Measurements from ENCODE around the gene GLB1L2.
"Not testable (repeated sequence)": the region's sequence is repeated elsewhere in the genome, so short reads cannot be mapped to it uniquely, and the experiment has no call there.

GLB1L2 gene

GRCh38 chr11:134331354-134332188 lies at the start of gene GLB1L2:
GLB1L2 (plus strand) TSS chr11:134331988; CDS start chr11:134332062, 74 bp downstream.
- DNase-seq (ENCODE audit: low spot score): peak; percentile 35

- DNase-seq (ENCODE audit: low spot score): no peak
Measured at GRCh38 chr11:134282121-134283045, 49.4 kb upstream of the GLB1L2 start.

- no peak for DNase-seq (ENCODE audit: low spot score)
Measured at GRCh38 chr11:134283461-134284230, 48.1 kb upstream of the GLB1L2 start.

GRCh38 chr11:134284349-134284748 lies 47.4 kb upstream of the GLB1L2 start:
- not testable (repeated sequence) for DNase-seq (ENCODE audit: low spot score)

- no peak for DNase-seq (ENCODE audit: low spot score)
Measured at GRCh38 chr11:134287561-134287960, 44.2 kb upstream of the GLB1L2 start.

- DNase-seq (ENCODE audit: low spot score): no peak
Measured at GRCh38 chr11:134288486-134288885, 43.3 kb upstream of the GLB1L2 start.

GRCh38 chr11:134289167-134289566 lies 42.6 kb upstream of the GLB1L2 start:
- no peak for DNase-seq (ENCODE audit: low spot score)

GRCh38 chr11:134289789-134290188 lies 42.0 kb upstream of the GLB1L2 start:
- no peak for DNase-seq (ENCODE audit: low spot score)

- no peak for DNase-seq (ENCODE audit: low spot score)
Measured at GRCh38 chr11:134290646-134291045, 41.1 kb upstream of the GLB1L2 start.

GRCh38 chr11:134291196-134291595 lies 40.6 kb upstream of the GLB1L2 start:
- no peak for DNase-seq (ENCODE audit: low spot score)

- no peak for DNase-seq (ENCODE audit: low spot score)
Measured at GRCh38 chr11:134292661-134293060, 39.1 kb upstream of the GLB1L2 start.

GRCh38 chr11:134293119-134294113 lies 38.4 kb upstream of the GLB1L2 start:
- no peak for DNase-seq (ENCODE audit: low spot score)

- DNase-seq (ENCODE audit: low spot score): no peak
Measured at GRCh38 chr11:134294664-134295063, 37.1 kb upstream of the GLB1L2 start.

- DNase-seq (ENCODE audit: low spot score): no peak
Measured at GRCh38 chr11:134312223-134312622, 19.6 kb upstream of the GLB1L2 start.

GRCh38 chr11:134312807-134313206 lies 19.0 kb upstream of the GLB1L2 start:
- no peak for DNase-seq (ENCODE audit: low spot score)

GRCh38 chr11:134313379-134313778 lies 18.4 kb upstream of the GLB1L2 start:
- no peak for DNase-seq (ENCODE audit: low spot score)

- no peak for DNase-seq (ENCODE audit: low spot score)
Measured at GRCh38 chr11:134313821-134314607, 17.8 kb upstream of the GLB1L2 start.

GRCh38 chr11:134317103-134317502 lies 14.7 kb upstream of the GLB1L2 start:
- no peak for DNase-seq (ENCODE audit: low spot score)

GRCh38 chr11:134321373-134321772 lies 10.4 kb upstream of the GLB1L2 start:
- DNase-seq (ENCODE audit: low spot score): not testable (repeated sequence)

GRCh38 chr11:134322553-134322952 lies 9.2 kb upstream of the GLB1L2 start:
- no peak for DNase-seq (ENCODE audit: low spot score)

All from hepatic stellate cell (primary cell).